ENCODE data around the gene CHAD.

- no peak for TF ChIP-seq GATA2 (IDR thresholded peaks at IDR 0.05; ENCODE audit: low read depth, low read length)
- no peak for TF ChIP-seq GATA3 (IDR thresholded peaks at IDR 0.05; ENCODE audit: low read depth, low read length)
These were observed 14.8 kb downstream of the CHAD start for GRCh38 chr17:50453901-50454300.

Data from SH-SY5Y (cell line).